ENCODE results near the gene SAMM50. TPM values are rescaled to one million over a fixed set of nuclear protein-coding genes. Genes with fewer than 3 reads are reported as not detected.
A peak's percentile ranks its signal among the peaks of the same experiment; 100 is the strongest.

The SAMM50 gene
- total and polyA plus RNA-seq, 2 donors (not counting 3 experiments of a cell fraction or from before 2014, with no cell fraction given) = 42.9 to 56.2 TPM

DNA sequence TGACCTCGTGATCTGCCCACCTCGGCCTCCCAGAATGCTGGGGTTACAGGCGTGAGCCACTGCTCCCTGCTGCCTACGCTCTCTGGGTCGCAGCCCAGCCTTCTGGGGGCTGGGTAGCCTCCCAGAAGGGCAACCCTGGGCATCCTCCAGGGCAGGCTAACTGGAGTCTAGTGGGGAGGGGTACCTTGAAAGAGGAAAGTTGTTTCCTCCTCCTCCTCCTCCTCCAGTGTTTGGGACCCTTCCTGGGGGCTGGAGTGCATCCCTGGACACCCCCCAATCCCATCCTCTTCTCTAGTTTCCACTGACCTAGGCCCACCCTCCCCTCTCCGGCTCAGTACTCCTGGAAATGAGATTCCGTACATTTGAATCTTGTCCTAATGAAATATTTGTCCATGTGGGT, 30.4 kb upstream of the SAMM50 start:
- no peak overlapping the region for H3K9ac ChIP-seq (replicated peaks; ENCODE audit: extremely low read depth, insufficient read depth, low read length)
- H3K4me2 ChIP-seq (ENCODE audit: insufficient read depth, low read length) = peak overlapping the region; percentile 51
- H2AFZ ChIP-seq (ENCODE audit: low read depth, low read length) = no peak overlapping the region
- H3K9me1 ChIP-seq (replicated peaks; ENCODE audit: control insufficient read depth, extremely low read depth, insufficient read depth, low read length) = no peaks in the 10 kb centered on the region
- intact Hi-C loops (cut with micrococcal nuclease) (loop anchor here (5.0 to 10.0 kb wide), 2 partner anchors 738 to 760 kb away; partner anchors contain the start of gene TTLL12), dilution Hi-C loops (cut with MboI; ENCODE audit: extremely low pct_ligation_motif_present, low sequenced_read_pairs) (no loop called here)
- H3K4me1 ChIP-seq (ENCODE audit: control insufficient read depth, extremely low read depth, insufficient read depth, low read length) = peaks cover 30% of the 10 kb centered on the region
- no peaks in the 10 kb centered on the region for H3K9me3 ChIP-seq (replicated peaks; ENCODE audit: control insufficient read depth, insufficient read depth, low read length)
- DNase-seq (ENCODE audit: low read depth, low spot score) (no peak), FAIRE-seq (no peak)
- ChIA-PET CTCF (interaction anchor here (1.1 to 2.2 kb wide), 3 partner anchors 21 to 161 kb away, joined by 3 to 21 read pairs (median 4); no protein-coding TSS in a partner anchor), POLR2A (interaction anchor here (0.6 to 0.7 kb wide), 2 partner anchors 9 to 653 kb away, joined by 3 read pairs; no protein-coding TSS in a partner anchor)
- no peaks in the 10 kb centered on the region for H3K27me3 ChIP-seq (ENCODE audit: control insufficient read depth in 2 of 2, insufficient read depth in 2 of 2, low read length in 2 of 2)
- H3K4me3 ChIP-seq (replicated peaks in 1 of 3; ENCODE audit: insufficient read depth in 1 of 3, low read depth in 1 of 3, low read length in 3 of 3) = peak overlapping the region in 1 of 3 experiments; percentile 60
- TF ChIP-seq POLR2AphosphoS5 (IDR thresholded peaks at IDR 0.05; ENCODE audit: insufficient read depth, low read depth, low read length) = no peak
- no peak for TF ChIP-seq POLR2A (IDR thresholded peaks at IDR 0.05; ENCODE audit: low read depth, low read length)
- no peak for TF ChIP-seq JUN (IDR thresholded peaks at IDR 0.05; ENCODE audit: borderline replicate concordance, insufficient read depth, insufficient read length, low read depth)
- TF ChIP-seq EZH2 (IDR thresholded peaks at IDR 0.05; ENCODE audit: borderline replicate concordance, low read depth, low read length, severe bottlenecking) = no peak
- TF ChIP-seq MYC (IDR thresholded peaks at IDR 0.05; ENCODE audit: low read depth, low read length) = no peak
- no peak for TF ChIP-seq FOS (IDR thresholded peaks at IDR 0.05; ENCODE audit: borderline replicate concordance, insufficient read depth, low read length)
- TF ChIP-seq, protein P1, sequence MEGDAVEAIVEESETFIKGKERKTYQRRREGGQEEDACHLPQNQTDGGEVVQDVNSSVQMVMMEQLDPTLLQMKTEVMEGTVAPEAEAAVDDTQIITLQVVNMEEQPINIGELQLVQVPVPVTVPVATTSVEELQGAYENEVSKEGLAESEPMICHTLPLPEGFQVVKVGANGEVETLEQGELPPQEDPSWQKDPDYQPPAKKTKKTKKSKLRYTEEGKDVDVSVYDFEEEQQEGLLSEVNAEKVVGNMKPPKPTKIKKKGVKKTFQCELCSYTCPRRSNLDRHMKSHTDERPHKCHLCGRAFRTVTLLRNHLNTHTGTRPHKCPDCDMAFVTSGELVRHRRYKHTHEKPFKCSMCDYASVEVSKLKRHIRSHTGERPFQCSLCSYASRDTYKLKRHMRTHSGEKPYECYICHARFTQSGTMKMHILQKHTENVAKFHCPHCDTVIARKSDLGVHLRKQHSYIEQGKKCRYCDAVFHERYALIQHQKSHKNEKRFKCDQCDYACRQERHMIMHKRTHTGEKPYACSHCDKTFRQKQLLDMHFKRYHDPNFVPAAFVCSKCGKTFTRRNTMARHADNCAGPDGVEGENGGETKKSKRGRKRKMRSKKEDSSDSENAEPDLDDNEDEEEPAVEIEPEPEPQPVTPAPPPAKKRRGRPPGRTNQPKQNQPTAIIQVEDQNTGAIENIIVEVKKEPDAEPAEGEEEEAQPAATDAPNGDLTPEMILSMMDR (IDR thresholded peaks at IDR 0.05; ENCODE audit: extremely low read depth in 1 of 2, insufficient read depth in 1 of 2, low read depth in 1 of 2, low read length in 2 of 2) = no peak
- TF ChIP-seq, protein P2, sequence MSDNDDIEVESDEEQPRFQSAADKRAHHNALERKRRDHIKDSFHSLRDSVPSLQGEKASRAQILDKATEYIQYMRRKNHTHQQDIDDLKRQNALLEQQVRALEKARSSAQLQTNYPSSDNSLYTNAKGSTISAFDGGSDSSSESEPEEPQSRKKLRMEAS (IDR thresholded peaks at IDR 0.05; ENCODE audit: insufficient read depth, insufficient read length) = no peak
- TF ChIP-seq GATA2 (IDR thresholded peaks at IDR 0.05; ENCODE audit: insufficient read depth, insufficient read length, low read depth, low read length) = no peak
- no peak overlapping the region for H3K27ac ChIP-seq (ENCODE audit: insufficient read depth, low read depth, low read length)
- no peaks in the 10 kb centered on the region for H3K36me3 ChIP-seq (ENCODE audit: control insufficient read depth in 2 of 2, extremely low read depth in 1 of 2, insufficient read depth in 2 of 2, low read length in 2 of 2)
- no peaks in the 10 kb centered on the region for H4K20me1 ChIP-seq (replicated peaks; ENCODE audit: control insufficient read depth, extremely low read depth, insufficient read depth, low read length)
- TSS peak; percentile 55 for BruUV-seq (replicated peaks)
- H3K79me2 ChIP-seq (ENCODE audit: control insufficient read depth, insufficient read depth, low read length) = no peaks in the 10 kb centered on the region

All from endothelial cell of umbilical vein (primary cell).